ENCODE measurements around the gene IL31RA. TPM values are rescaled to one million over a fixed set of nuclear protein-coding genes. Genes with fewer than 3 reads are reported as not detected.

Gene IL31RA
- total and polyA plus RNA-seq, 2 experiments from 2014 or later: not detected

- Histone ChIP-seq H3F3A (replicated peaks; ENCODE audit: low read depth) (no peaks in the 10 kb centered on the region), H2AFZ (peak overlapping the region; percentile 74; the same call in 1 of the 2 replicates), H3K27me3 (ENCODE audit: insufficient read depth) (no peaks in the 10 kb centered on the region), H3K36me3 (ENCODE audit: insufficient read depth) (no peaks in the 10 kb centered on the region), H3K4me3 (no peak overlapping the region), H3K9me2 (ENCODE audit: insufficient read depth) (peaks cover 2% of the 10 kb centered on the region; the same call in 1 of the 2 replicates), H3K79me2 (replicated peaks; ENCODE audit: insufficient read depth) (no peaks in the 10 kb centered on the region), H3K4me2 (no peak overlapping the region), H3K4me1 (ENCODE audit: insufficient read depth) (no peaks in the 10 kb centered on the region), H3K27ac (ENCODE audit: low read depth) (no peak overlapping the region), H4K20me1 (replicated peaks; ENCODE audit: insufficient read depth) (no peaks in the 10 kb centered on the region)
- H3K36me3 Mint-ChIP-seq (ENCODE audit: low read depth): no peaks in the 10 kb centered on the region
- DNase-seq (ENCODE audit: low spot score) (no peak), ATAC-seq (no peak)
- no peaks in the 10 kb centered on the region; the same call in 2 of the 3 replicates for H3K4me1 Mint-ChIP-seq
- H3K4me3 Mint-ChIP-seq: no peak overlapping the region
- TF ChIP-seq JUNB (IDR thresholded peaks at IDR 0.05; ENCODE audit: unreplicated experiment): no peak
- TF ChIP-seq ZNF462 (CRISPR knock-in tag; IDR thresholded peaks at IDR 0.05): no peak
- TF ChIP-seq, protein P1, sequence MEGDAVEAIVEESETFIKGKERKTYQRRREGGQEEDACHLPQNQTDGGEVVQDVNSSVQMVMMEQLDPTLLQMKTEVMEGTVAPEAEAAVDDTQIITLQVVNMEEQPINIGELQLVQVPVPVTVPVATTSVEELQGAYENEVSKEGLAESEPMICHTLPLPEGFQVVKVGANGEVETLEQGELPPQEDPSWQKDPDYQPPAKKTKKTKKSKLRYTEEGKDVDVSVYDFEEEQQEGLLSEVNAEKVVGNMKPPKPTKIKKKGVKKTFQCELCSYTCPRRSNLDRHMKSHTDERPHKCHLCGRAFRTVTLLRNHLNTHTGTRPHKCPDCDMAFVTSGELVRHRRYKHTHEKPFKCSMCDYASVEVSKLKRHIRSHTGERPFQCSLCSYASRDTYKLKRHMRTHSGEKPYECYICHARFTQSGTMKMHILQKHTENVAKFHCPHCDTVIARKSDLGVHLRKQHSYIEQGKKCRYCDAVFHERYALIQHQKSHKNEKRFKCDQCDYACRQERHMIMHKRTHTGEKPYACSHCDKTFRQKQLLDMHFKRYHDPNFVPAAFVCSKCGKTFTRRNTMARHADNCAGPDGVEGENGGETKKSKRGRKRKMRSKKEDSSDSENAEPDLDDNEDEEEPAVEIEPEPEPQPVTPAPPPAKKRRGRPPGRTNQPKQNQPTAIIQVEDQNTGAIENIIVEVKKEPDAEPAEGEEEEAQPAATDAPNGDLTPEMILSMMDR (conservative IDR thresholded peaks at IDR 0.05; ENCODE audit: low read depth in 2 of 2): no peak
- TF ChIP-seq EZH2 (IDR thresholded peaks at IDR 0.05; ENCODE audit: low read depth, unreplicated experiment): no peak
- TF ChIP-seq ZNF114 (CRISPR knock-in tag; IDR thresholded peaks at IDR 0.05): no peak
- no peak for TF ChIP-seq ETS1 (IDR thresholded peaks at IDR 0.05)
- TF ChIP-seq CREB1 (CRISPR knock-in tag; IDR thresholded peaks at IDR 0.05; ENCODE audit: low read depth): no peak
- no peak for TF ChIP-seq POLR2AphosphoS5 (IDR thresholded peaks at IDR 0.05; ENCODE audit: low read depth)
- TF ChIP-seq ZNF331 (CRISPR knock-in tag; IDR thresholded peaks at IDR 0.05; ENCODE audit: low read depth): no peak
- TF ChIP-seq STAT1 (IDR thresholded peaks at IDR 0.05; ENCODE audit: unreplicated experiment): no peak
- TF ChIP-seq REST (IDR thresholded peaks at IDR 0.05; ENCODE audit: unreplicated experiment): no peak
- TF ChIP-seq NANOG (IDR thresholded peaks at IDR 0.05; ENCODE audit: borderline replicate concordance): no peak
- TF ChIP-seq EZH2phosphoT487 (IDR thresholded peaks at IDR 0.05; ENCODE audit: unreplicated experiment): no peak
- no peak overlapping the region for H3K27ac Mint-ChIP-seq
- H3K9me3 Mint-ChIP-seq: peaks cover 9% of the 10 kb centered on the region
- peaks cover 3% of the 10 kb centered on the region for H3K27me3 Mint-ChIP-seq (ENCODE audit: insufficient read depth, low read depth, poor library complexity)
These were observed 6.1 kb downstream of the IL31RA start for GRCh38 chr5:55857247-55857640.
